Caco-2 (cell line): ENCODE results near the gene FAM110A. TPM values are rescaled to one million over a fixed set of nuclear protein-coding genes. Genes with fewer than 3 reads are reported as not detected.

Experiments used
- BruUV-seq: library from RNA; stranded (reverse); fragments of 400-500 nt; replicated peaks from 2 replicates; lab custom pipeline; 2021; lab: Mats Ljungman, UMichigan
- CTCF ChIA-PET: fragments of 300-600 bp; sonication (Branson Sonifier 250); formaldehyde crosslinking; loops from one replicate; lab custom pipeline; 2022; ENCODE audit warnings: antibody characterized with exemption; lab: Charles Lee
- POLR2A ChIA-PET: fragments of 300-600 bp; sonication (Branson Sonifier 250); formaldehyde crosslinking; loops from one replicate; lab custom pipeline; 2022; ENCODE audit warnings: antibody characterized with exemption; lab: Charles Lee
- DNase-seq, 2 experiments: peaks; one replicate each; pipeline versions ENCODE4 v3.0.0 to v3.0.0-alpha.2; 2020 to 2022
- H3K27me3 ChIP-seq: replicated peaks from 2 replicates; pipeline ENCODE4 v1.6.0; 2011; ENCODE audit warnings: low read length; ENCODE audit not compliant: control insufficient read depth, insufficient read depth
- H3K36me3 ChIP-seq: 2 replicates; pipeline ENCODE4 v1.5.1; 2011; ENCODE audit warnings: low read length; ENCODE audit not compliant: control insufficient read depth, insufficient read depth
- H3K4me1 ChIP-seq: fragments of 250-450 bp; sonication (Bioruptor Pico); 2 replicates; pipeline ENCODE4 v1.5.1; 2020; ENCODE audit warnings: mild to moderate bottlenecking
- H3K4me3 ChIP-seq: 2 replicates; pipeline ENCODE4 v1.5.1; 2011; ENCODE audit warnings: low read depth, mild to moderate bottlenecking, control low read depth, low read length
- H3K9me3 ChIP-seq: fragments of 250-450 bp; sonication (Bioruptor Pico); 2 replicates; pipeline ENCODE4 v1.5.1; 2020; ENCODE audit warnings: mild to moderate bottlenecking, moderate library complexity
- H3K27ac Mint-ChIP-seq: one replicate; pipeline ENCODE4 v1.8.0; 2022; ENCODE audit warnings: mixed read lengths; ENCODE audit not compliant: unreplicated experiment
- H3K27me3 Mint-ChIP-seq: one replicate; pipeline ENCODE4 v1.8.0; 2022; ENCODE audit warnings: mixed read lengths; ENCODE audit not compliant: insufficient read depth, unreplicated experiment
- H3K36me3 Mint-ChIP-seq: one replicate; pipeline ENCODE4 v1.8.0; 2022; ENCODE audit warnings: mild to moderate bottlenecking, mixed read lengths; ENCODE audit not compliant: insufficient read depth, unreplicated experiment
- H3K4me1 Mint-ChIP-seq: one replicate; pipeline ENCODE4 v1.8.0; 2022; ENCODE audit warnings: low read depth, mixed read lengths; ENCODE audit not compliant: unreplicated experiment
- H3K4me3 Mint-ChIP-seq: one replicate; pipeline ENCODE4 v1.8.0; 2022; ENCODE audit warnings: mild to moderate bottlenecking, moderate library complexity, mixed read lengths; ENCODE audit not compliant: unreplicated experiment
- H3K9me3 Mint-ChIP-seq: one replicate; pipeline ENCODE4 v1.8.0; 2022; ENCODE audit warnings: mixed read lengths; ENCODE audit not compliant: unreplicated experiment
- CTCF ChIP-seq, 2 experiments: fragments of 200-600 bp in 1 of 2; IDR thresholded peaks; 1 replicate in 1 of 2; 2 replicates in 1 of 2; pipeline versions ENCODE4 v1.5.1 to v1.8.0; 2011 to 2022; ENCODE audit warnings: antibody characterized with exemption in 1 of 2, control low read depth in 1 of 2, inconsistent platforms in 1 of 2, low read depth in 1 of 2, low read length in 1 of 2, mild to moderate bottlenecking in 1 of 2, moderate library complexity in 1 of 2; ENCODE audit not compliant: insufficient read depth in 1 of 2, severe bottlenecking in 1 of 2, unreplicated experiment in 1 of 2
- intact Hi-C: fragments of 100-400 bp; cut with micrococcal nuclease; formaldehyde crosslinking; loops from one replicate; pipeline ENCODE4 v1.10.0; 2022; ENCODE audit not compliant: unreplicated experiment
- total RNA-seq: library from RNA; stranded (reverse); gene quantifications from 2 replicates; pipeline ENCODE4 v1.2.3, GENCODE V29; 2022

FAM110A gene
- total RNA-seq, 1 experiment from 2014 or later = 18.4 TPM

DNA sequence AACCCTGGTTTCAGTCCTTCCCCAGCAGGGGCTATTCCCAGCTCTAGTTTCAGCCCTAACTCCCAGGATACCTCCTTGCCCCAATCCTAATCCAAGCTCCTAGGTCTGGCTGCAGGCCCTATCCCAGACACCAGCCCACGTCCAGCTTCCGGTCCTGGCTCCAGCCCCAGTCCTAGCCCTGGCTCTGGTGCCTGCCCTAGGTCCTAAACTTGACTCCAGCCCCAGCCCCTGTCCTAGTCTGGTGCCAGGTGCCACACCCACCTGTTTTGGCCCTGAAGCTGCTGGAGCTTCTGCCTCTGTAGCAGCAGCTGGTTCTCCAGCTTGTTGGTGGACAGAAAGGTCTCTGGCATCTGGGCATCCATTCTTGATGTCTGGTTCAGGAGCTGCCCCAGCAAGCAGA, 54.5 kb downstream of the FAM110A start:
- ChIA-PET CTCF (no interaction called here), POLR2A (no interaction called here)
- Histone ChIP-seq H3K9me3 (no peaks in the 10 kb centered on the region), H3K4me3 (no peak overlapping the region), H3K27me3 (no peaks in the 10 kb centered on the region), H3K4me1 (no peaks in the 10 kb centered on the region), H3K36me3 (no peaks in the 10 kb centered on the region)
- Mint-ChIP-seq H3K27ac (no peak overlapping the region), H3K4me3 (no peak overlapping the region), H3K36me3 (no peaks in the 10 kb centered on the region), H3K4me1 (no peaks in the 10 kb centered on the region), H3K27me3 (peaks cover 25% of the 10 kb centered on the region), H3K9me3 (no peaks in the 10 kb centered on the region)
- no peak for DNase-seq
- no peak for TF ChIP-seq CTCF (IDR thresholded peaks at IDR 0.05; ENCODE audit: insufficient read depth in 1 of 2, low read depth in 1 of 2, low read length in 1 of 2, severe bottlenecking in 1 of 2, unreplicated experiment in 1 of 2)
- BruUV-seq = no TSS peak
- intact Hi-C loops = loop anchor here (5.0 kb wide), 1 partner anchor 71 kb away; no protein-coding TSS in a partner anchor

GRCh38 chr20:889106-889505, 55.6 kb downstream of the FAM110A start:
- peak in 1 of 2 experiments; percentile 11 for DNase-seq
- Histone ChIP-seq H3K27me3 (no peaks in the 10 kb centered on the region), H3K4me1 (no peaks in the 10 kb centered on the region), H3K4me3 (no peak overlapping the region), H3K9me3 (no peaks in the 10 kb centered on the region), H3K36me3 (no peaks in the 10 kb centered on the region)
- no peak overlapping the region for H3K4me3 Mint-ChIP-seq
- BruUV-seq = no TSS peak
- H3K27me3 Mint-ChIP-seq = peaks cover 30% of the 10 kb centered on the region
- no peak overlapping the region for H3K27ac Mint-ChIP-seq
- no peak for TF ChIP-seq CTCF (IDR thresholded peaks at IDR 0.05; ENCODE audit: insufficient read depth in 1 of 2, low read depth in 1 of 2, low read length in 1 of 2, severe bottlenecking in 1 of 2, unreplicated experiment in 1 of 2)
- H3K9me3 Mint-ChIP-seq = no peaks in the 10 kb centered on the region
- no peaks in the 10 kb centered on the region for H3K4me1 Mint-ChIP-seq
- ChIA-PET CTCF (no interaction called here), POLR2A (no interaction called here)
- intact Hi-C loops = loop anchor here (5.0 kb wide), 1 partner anchor 72 kb away; no protein-coding TSS in a partner anchor
- no peaks in the 10 kb centered on the region for H3K36me3 Mint-ChIP-seq

DNA sequence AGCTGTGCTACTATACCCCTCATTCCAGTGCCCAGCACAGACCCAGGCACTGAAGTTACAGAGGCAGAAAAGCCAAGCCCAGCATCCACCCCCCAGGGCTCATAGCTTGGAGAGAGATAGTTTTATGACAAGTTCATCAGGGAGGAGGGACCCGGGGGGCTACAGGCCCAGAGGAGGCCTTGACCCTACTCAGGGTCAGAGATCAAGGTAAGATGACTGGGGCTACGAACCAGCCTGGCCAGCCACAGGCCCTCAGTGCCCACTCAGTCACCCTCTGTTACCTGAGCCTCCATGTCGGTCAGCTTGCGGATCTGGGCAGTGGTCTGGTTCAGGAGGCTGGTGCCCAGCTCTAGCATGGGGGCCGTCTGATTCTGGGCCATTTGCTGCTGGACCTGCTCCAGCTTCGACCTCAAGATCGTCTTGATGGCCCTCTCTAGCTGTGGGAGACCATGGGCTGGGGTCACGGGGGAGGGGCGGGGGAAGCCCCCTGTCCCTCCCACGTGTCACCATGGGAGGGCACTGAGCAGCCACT, 56.5 kb downstream of the FAM110A start:
- TF ChIP-seq CTCF (IDR thresholded peaks at IDR 0.05; ENCODE audit: insufficient read depth in 1 of 2, low read depth in 1 of 2, low read length in 1 of 2, severe bottlenecking in 1 of 2, unreplicated experiment in 1 of 2) = no peak
- Mint-ChIP-seq H3K36me3 (no peaks in the 10 kb centered on the region), H3K9me3 (no peaks in the 10 kb centered on the region), H3K4me1 (no peaks in the 10 kb centered on the region), H3K4me3 (no peak overlapping the region), H3K27me3 (peaks cover 30% of the 10 kb centered on the region), H3K27ac (no peak overlapping the region)
- ChIA-PET POLR2A (no interaction called here), CTCF (interaction anchor here (0.6 kb wide), 1 partner anchor 151 kb away, joined by 3 read pairs; no protein-coding TSS in a partner anchor)
- BruUV-seq = no TSS peak
- Histone ChIP-seq H3K4me3 (no peak overlapping the region), H3K27me3 (no peaks in the 10 kb centered on the region), H3K36me3 (no peaks in the 10 kb centered on the region), H3K9me3 (no peaks in the 10 kb centered on the region; the same call in 1 of the 2 replicates), H3K4me1 (no peaks in the 10 kb centered on the region)
- no peak for DNase-seq
- intact Hi-C loops = loop anchor here (5.0 kb wide), 1 partner anchor 73 kb away; no protein-coding TSS in a partner anchor
